H1 (cell line): ENCODE measurements around the gene AKIRIN2. TPM values are rescaled to one million over a fixed set of nuclear protein-coding genes. Genes with fewer than 3 reads are reported as not detected.
"Not testable (repeated sequence)": the region's sequence is repeated elsewhere in the genome, so short reads cannot be mapped to it uniquely, and the experiment has no call there.

Source experiments
- CTCF ChIA-PET: fragments of 300-600 bp; sonication (Branson Sonifier 250); formaldehyde crosslinking; loops from one replicate; lab custom pipeline; 2021; ENCODE audit not compliant: partially characterized antibody; lab: Charles Lee
- POLR2A ChIA-PET: fragments of 300-600 bp; sonication (Branson Sonifier 250); formaldehyde crosslinking; loops from one replicate; lab custom pipeline; 2021; ENCODE audit warnings: inconsistent platforms; ENCODE audit not compliant: partially characterized antibody; lab: Charles Lee
- DNase-seq, 2 experiments: peaks; one replicate each; pipeline versions ENCODE4 v3.0.0 to v3.0.0-alpha.2; 2010 to 2022; ENCODE audit warnings: low spot score in 2 of 2, low read depth in 1 of 2, mixed read lengths in 1 of 2
- FAIRE-seq: peaks from 2 replicates; lab custom pipeline; 2011; peaks lifted over from hg19 to GRCh38; lab: Jason Lieb, UNC
- H2AFZ ChIP-seq: 2 replicates; pipeline ENCODE4 v1.8.1; 2012; ENCODE audit warnings: low read length, inconsistent platforms
- H2AK5ac ChIP-seq: 2 replicates; pipeline ENCODE4 v1.6.1; 2013; ENCODE audit warnings: low read depth, low read length
- H2BK120ac ChIP-seq: replicated peaks from 2 replicates; pipeline ENCODE3; 2013; ENCODE audit warnings: low read depth, low read length, inconsistent platforms
- H2BK12ac ChIP-seq: 2 replicates; pipeline ENCODE4 v1.6.1; 2013; ENCODE audit warnings: low read depth, low read length
- H2BK15ac ChIP-seq: 2 replicates; pipeline ENCODE4 v1.6.1; 2013; ENCODE audit warnings: low read length
- H2BK20ac ChIP-seq: 2 replicates; pipeline ENCODE4 v1.6.1; 2013; ENCODE audit warnings: low read length
- H2BK5ac ChIP-seq: 2 replicates; pipeline ENCODE4 v1.6.1; 2013; ENCODE audit warnings: low read depth, low read length
- H3K14ac ChIP-seq: 2 replicates; pipeline ENCODE4 v1.6.1; 2013; ENCODE audit warnings: inconsistent platforms; ENCODE audit not compliant: insufficient read length
- H3K18ac ChIP-seq: 2 replicates; pipeline ENCODE4 v1.6.1; 2013; ENCODE audit warnings: low read length; ENCODE audit errors: extremely low read depth
- H3K23ac ChIP-seq: 2 replicates; pipeline ENCODE4 v1.6.1; 2013; ENCODE audit warnings: inconsistent platforms; ENCODE audit not compliant: insufficient read length
- H3K23me2 ChIP-seq: 2 replicates; pipeline ENCODE4 v1.6.1; 2013; ENCODE audit warnings: low read depth, low read length
- H3K27ac ChIP-seq: 2 replicates; pipeline ENCODE4 v1.6.1; 2011; ENCODE audit warnings: low read depth, low read length, inconsistent platforms
- H3K27me3 ChIP-seq, 4 experiments: replicated peaks in 1 of 4; 1 replicate in 1 of 4; 2 replicates in 3 of 4; pipeline versions ENCODE4 v1.6.1 to v1.8.1; 2011 to 2013; ENCODE audit warnings: low read length in 3 of 4, mild to moderate bottlenecking in 3 of 4, inconsistent platforms in 2 of 4, mixed read lengths in 2 of 4, moderate library complexity in 1 of 4; ENCODE audit not compliant: control insufficient read depth in 3 of 4, insufficient read depth in 3 of 4; ENCODE audit errors: extremely low read depth in 1 of 4
- H3K36me3 ChIP-seq, 4 experiments: 2 replicates each; pipeline versions ENCODE4 v1.6.1 to v1.8.1; 2011 to 2013; ENCODE audit warnings: mild to moderate bottlenecking in 4 of 4, low read length in 3 of 4, moderate library complexity in 2 of 4, control low read depth in 1 of 4, inconsistent platforms in 1 of 4; ENCODE audit not compliant: insufficient read depth in 4 of 4, control insufficient read depth in 2 of 4
- H3K4ac ChIP-seq: replicated peaks from 2 replicates; pipeline ENCODE3; 2013; ENCODE audit warnings: low read length, low read depth, mixed read lengths, inconsistent platforms; ENCODE audit not compliant: insufficient read length
- H3K4me1 ChIP-seq, 4 experiments: replicated peaks in 1 of 4; 1 replicate in 1 of 4; 2 replicates in 3 of 4; pipeline versions ENCODE4 v1.6.1 to v1.8.1; 2011 to 2013; ENCODE audit warnings: low read length in 3 of 4, inconsistent platforms in 2 of 4, mixed read lengths in 1 of 4; ENCODE audit not compliant: insufficient read depth in 4 of 4, control insufficient read depth in 3 of 4
- H3K4me2 ChIP-seq, 2 experiments: 2 replicates each; pipeline versions ENCODE4 v1.6.1 to v1.8.1; 2011 to 2013; ENCODE audit warnings: low read depth in 2 of 2, low read length in 2 of 2, control low read depth in 1 of 2, inconsistent platforms in 1 of 2, mild to moderate bottlenecking in 1 of 2; ENCODE audit not compliant: insufficient read depth in 1 of 2
- H3K4me3 ChIP-seq, 4 experiments: fragments of 200-600, 300-600 bp in 1 of 4; sonication (generic), shearing (Covaris generic), sonication (Bioruptor Twin) in 1 of 4; 2 replicates each; pipeline versions ENCODE4 v1.5.1 to v1.8.1; 2011 to 2016; ENCODE audit warnings: low read length in 4 of 4, low read depth in 3 of 4, control low read depth in 2 of 4, inconsistent platforms in 2 of 4, mild to moderate bottlenecking in 2 of 4, mixed read lengths in 1 of 4, moderate library complexity in 1 of 4; ENCODE audit not compliant: insufficient read depth in 2 of 4; ENCODE audit errors: extremely low read depth in 1 of 4
- H3K56ac ChIP-seq: replicated peaks from 2 replicates; pipeline ENCODE3; 2013; ENCODE audit warnings: low read depth, mild to moderate bottlenecking, mixed read lengths, low read length, inconsistent platforms; ENCODE audit not compliant: insufficient read length
- H3K79me1 ChIP-seq: 2 replicates; pipeline ENCODE4 v1.6.1; 2013; ENCODE audit warnings: low read depth, low read length, control low read depth
- H3K79me2 ChIP-seq, 2 experiments: 2 replicates each; pipeline versions ENCODE4 v1.6.1 to v1.8.1; 2012 to 2013; ENCODE audit warnings: low read length in 2 of 2, mild to moderate bottlenecking in 2 of 2, inconsistent platforms in 1 of 2; ENCODE audit not compliant: insufficient read depth in 2 of 2, control insufficient read depth in 1 of 2
- H3K9ac ChIP-seq, 4 experiments: replicated peaks in 1 of 4; 1 replicate in 1 of 4; 2 replicates in 3 of 4; pipeline versions ENCODE4 v1.6.1 to v1.8.1; 2011 to 2013; ENCODE audit warnings: low read depth in 3 of 4, low read length in 3 of 4, control low read depth in 2 of 4, mild to moderate bottlenecking in 2 of 4, moderate library complexity in 2 of 4, inconsistent platforms in 1 of 4; ENCODE audit errors: extremely low read depth in 1 of 4
- H3K9me3 ChIP-seq, 2 experiments: 2 replicates each; pipeline versions ENCODE4 v1.6.1 to v1.8.1; 2012 to 2013; ENCODE audit warnings: mild to moderate bottlenecking in 2 of 2, moderate library complexity in 2 of 2, control low read depth in 1 of 2, inconsistent platforms in 1 of 2, low read depth in 1 of 2, low read length in 1 of 2, mixed read lengths in 1 of 2; ENCODE audit not compliant: insufficient read depth in 2 of 2
- H4K20me1 ChIP-seq, 2 experiments: replicated peaks in 1 of 2; 2 replicates each; pipeline versions ENCODE3 to v1.8.1; 2011 to 2013; ENCODE audit warnings: inconsistent platforms in 2 of 2, low read length in 2 of 2, mild to moderate bottlenecking in 1 of 2; ENCODE audit not compliant: insufficient read depth in 2 of 2, control insufficient read depth in 1 of 2
- H4K5ac ChIP-seq: 2 replicates; pipeline ENCODE4 v1.6.1; 2013; ENCODE audit warnings: low read length, low read depth, mixed read lengths, inconsistent platforms; ENCODE audit not compliant: insufficient read length
- H4K8ac ChIP-seq: 2 replicates; pipeline ENCODE4 v1.8.0; 2013; ENCODE audit warnings: mild to moderate bottlenecking, moderate library complexity, low read length, inconsistent platforms; ENCODE audit not compliant: insufficient read depth; ENCODE audit errors: extremely low read depth
- H4K91ac ChIP-seq: replicated peaks from 2 replicates; pipeline ENCODE3; 2013; ENCODE audit warnings: low read length, mixed read lengths, inconsistent platforms; ENCODE audit not compliant: insufficient read length
- GABPA ChIP-seq: IDR thresholded peaks from 2 replicates; pipeline ENCODE4 v1.6.1; 2011; ENCODE audit warnings: mild to moderate bottlenecking, low read length, moderate library complexity, borderline replicate concordance; ENCODE audit not compliant: insufficient read depth
- HDAC6 ChIP-seq: IDR thresholded peaks from one replicate; pipeline ENCODE4 v1.7.1; 2012; ENCODE audit warnings: low read depth, mild to moderate bottlenecking, inconsistent platforms, low read length, moderate library complexity
- WGBS, 2 experiments: shearing (Covaris generic) in 1 of 2; methylation state at CpG; one replicate each; pipeline versions ENCODE4 v1.1.6 to v1.1.7; 2013 to 2015; ENCODE audit warnings: low lambda C conversion rate in 2 of 2, mixed read lengths in 2 of 2, inconsistent platforms in 1 of 2, low coverage in 1 of 2, missing lambda C conversion rate in 1 of 2; ENCODE audit not compliant: insufficient replicate concordance in 2 of 2, insufficient coverage in 1 of 2, insufficient read length in 1 of 2; ENCODE audit errors: extremely low coverage in 1 of 2, missing lambda C conversion rate in 1 of 2; 5-methylcytosine and 5-hydroxymethylcytosine counted together
- polyA plus RNA-seq, 7 experiments: library from polyadenylated mRNA; depleted of rRNA in 3 of 7; stranded (reverse) in 5 of 7; unstranded in 2 of 7; fragments of >200 nt in 5 of 7; fragments of 200-250 nt in 2 of 7; gene quantifications; 1 replicate in 5 of 7; 2 replicates in 1 of 7; 4 replicates in 1 of 7; pipeline versions ENCODE4 v1.2.1 to v1.2.3, GENCODE V29; 2011 to 2013; ENCODE audit warnings: missing spikeins in 2 of 7, mixed read lengths in 2 of 7
- total RNA-seq: library from RNA; stranded (reverse); fragmentation: NEBNext Ultra II Directional; extraction: Animal tissue kit (Norgen Biotek cat#: 25700); gene quantifications from 2 replicates; pipeline ENCODE4 v1.2.1, GENCODE V29; 2021

Gene AKIRIN2
- total and polyA plus RNA-seq, 2 of the 8 experiments (the other 6 are each of a cell fraction or from before 2014, with no cell fraction given), result 35.6 to 75.3 TPM

DNA sequence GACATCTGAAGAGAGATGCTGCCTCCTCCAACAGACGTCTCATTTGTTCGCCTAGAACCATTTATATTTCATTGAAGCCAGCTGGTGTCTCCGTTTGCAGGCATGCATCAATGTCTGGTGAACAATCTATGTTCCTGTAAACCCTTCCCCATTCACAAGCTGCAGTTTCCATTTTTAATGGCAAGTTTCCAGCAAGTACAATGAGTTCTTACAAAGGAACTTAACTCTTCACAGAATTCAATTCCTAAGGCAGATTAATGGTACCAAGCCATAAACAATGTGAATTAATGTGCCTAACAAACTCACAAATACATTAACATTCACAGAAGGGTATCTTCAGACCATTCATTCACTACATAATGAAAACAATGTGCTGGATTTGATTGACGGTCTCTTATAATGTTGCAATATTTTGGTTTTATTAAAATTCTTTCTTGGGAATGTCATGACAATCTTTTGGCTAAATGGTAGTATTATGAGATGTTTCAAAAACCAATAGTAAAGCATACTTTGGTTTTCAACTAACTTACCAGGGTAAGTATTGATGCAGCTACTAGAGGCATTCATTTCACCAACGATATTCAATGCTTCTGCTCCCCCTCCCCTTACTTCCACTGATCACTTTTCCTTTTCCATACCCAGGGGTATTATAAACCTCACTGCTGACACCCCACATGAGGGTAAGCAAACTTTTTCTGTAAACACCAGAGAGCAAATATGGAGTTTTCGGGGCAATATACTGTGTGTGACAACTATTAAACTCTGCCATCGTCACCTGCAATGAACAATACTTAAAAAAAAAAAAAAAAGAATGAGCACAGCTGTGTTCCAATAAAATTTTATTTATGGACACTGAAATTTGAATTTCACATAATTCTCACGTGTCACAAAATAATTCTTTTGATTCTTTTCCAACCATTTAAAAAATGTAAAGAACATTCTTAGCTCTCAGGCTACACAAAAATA, 4.2 kb downstream of the AKIRIN2 start (continued):
- TF ChIP-seq GABPA, result no peak
- no peak for TF ChIP-seq HDAC6
- TF ChIP-seq, all 59 proteins: peak for 0

DNA sequence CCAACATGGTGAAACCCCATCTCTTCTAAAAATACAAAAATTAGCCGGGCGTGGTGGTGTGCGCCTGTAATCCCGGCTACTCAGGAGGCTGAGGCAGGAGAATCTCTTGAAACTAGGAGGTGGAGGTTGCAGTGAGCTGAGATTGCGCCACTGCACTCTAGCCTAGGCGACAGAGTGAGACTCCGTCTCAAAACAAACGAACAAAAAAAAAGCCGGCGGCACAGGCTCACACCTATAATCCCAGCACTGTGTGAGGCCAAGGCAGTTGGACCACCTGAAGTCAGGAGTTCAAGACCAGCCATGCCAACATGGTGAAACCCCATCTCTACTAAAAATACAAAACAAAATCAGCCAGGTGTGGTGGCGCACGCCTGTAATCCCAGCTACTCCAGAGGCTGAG, 5.2 kb downstream of the AKIRIN2 start:
- H2BK20ac ChIP-seq, H2BK15ac ChIP-seq, H4K5ac ChIP-seq, DNase-seq, H3K79me1 ChIP-seq, H3K14ac ChIP-seq, H2BK12ac ChIP-seq, FAIRE-seq, H3K4me3 ChIP-seq, H3K18ac ChIP-seq, H3K9me3 ChIP-seq, H3K4me2 ChIP-seq, H2BK5ac ChIP-seq, H2AK5ac ChIP-seq, H4K8ac ChIP-seq, H3K36me3 ChIP-seq, H4K91ac ChIP-seq, H3K4ac ChIP-seq, H3K23me2 ChIP-seq, H3K27me3 ChIP-seq, H3K23ac ChIP-seq, H2AFZ ChIP-seq, H3K56ac ChIP-seq, H3K9ac ChIP-seq, H2BK120ac ChIP-seq, H3K27ac ChIP-seq: not testable (repeated sequence)
- POLR2A ChIA-PET, result interaction anchor here (1.3 to 1.8 kb wide), 4 partner anchors 14 to 24 kb away, joined by 3 to 5 read pairs (median 4); no protein-coding TSS in a partner anchor
- Histone ChIP-seq H3K4me1 (peaks cover 0 to 12% (median 0%) of the 10 kb centered on the region in 4 experiments; a peak in 3 of 7 replicates), H3K79me2 (peaks cover 63 to 100% of the 10 kb centered on the region in 2 experiments), H4K20me1 (peaks cover 25 to 31% of the 10 kb centered on the region in 2 experiments)
- CTCF ChIA-PET, result interaction anchor here (0.6 to 1.0 kb wide), 2 partner anchors 38 to 1203 kb away, joined by 3 read pairs; no protein-coding TSS in a partner anchor
- 97% methylated on average over 12 of the region's 12 CpGs; no CpG with 5 or more reads in 1 of the 2 experiments for WGBS, 2 experiments
